ENCODE measurements around the gene TMUB1. TPM values are rescaled to one million over a fixed set of nuclear protein-coding genes. Genes with fewer than 3 reads are reported as not detected.
A peak's percentile ranks its signal among the peaks of the same experiment; 100 is the strongest.

TMUB1 gene
- total and polyA plus RNA-seq, 9 of the 15 experiments (the other 6 are each of a cell fraction or from before 2014, with no cell fraction given): 0.14 to 241 (median 74.1) TPM

- TF ChIP-seq NBN (IDR thresholded peaks at IDR 0.05; ENCODE audit: low read depth): 0 out of 2 replicates have a peak, but pooled peaks have one; percentile 18
- 0 out of 2 replicates have a peak, but pooled peaks have one; percentile 73 for TF ChIP-seq ZC3H8 (IDR thresholded peaks at IDR 0.05)
- TF ChIP-seq SMARCB1 (IDR thresholded peaks at IDR 0.05; ENCODE audit: insufficient read length, low read depth): no peak
- TF ChIP-seq ZFP30 (CRISPR knock-in tag; IDR thresholded peaks at IDR 0.05; ENCODE audit: borderline replicate concordance): no peak
- no peak for TF ChIP-seq NFXL1 (CRISPR knock-in tag; IDR thresholded peaks at IDR 0.05)
- TF ChIP-seq HNRNPUL1 (IDR thresholded peaks at IDR 0.05; ENCODE audit: low read length): no peak
- 0 out of 4 replicates have a peak, but pooled peaks of 1 of the 2 experiments have one; percentile 70 for TF ChIP-seq MLX (CRISPR knock-in tag; conservative IDR thresholded peaks at IDR 0.05)
- TF ChIP-seq C11orf30 (IDR thresholded peaks at IDR 0.05; ENCODE audit: low read depth): no peak
- TF ChIP-seq RB1 (IDR thresholded peaks at IDR 0.05; ENCODE audit: low read depth): peak; percentile 90
- TF ChIP-seq MGA (IDR thresholded peaks at IDR 0.05): no peak
- peak; percentile 2; the same call in 1 of the 2 replicates for TF ChIP-seq MAX (CRISPR knock-in tag; IDR thresholded peaks at IDR 0.05)
- TF ChIP-seq BRD9 (IDR thresholded peaks at IDR 0.05; ENCODE audit: low read depth, partially characterized antibody): no peak
- no peak; the same call in none of the 2 replicates for TF ChIP-seq NFIC (IDR thresholded peaks at IDR 0.05)
- TF ChIP-seq KLF13 (tag; IDR thresholded peaks at IDR 0.05; ENCODE audit: borderline replicate concordance, low read depth): peak; percentile 63; the same call in 1 of the 2 replicates
- TF ChIP-seq TBL1XR1 (IDR thresholded peaks at IDR 0.05; ENCODE audit: low read length in 2 of 2): no peak
- no peak for TF ChIP-seq TAF7 (tag; IDR thresholded peaks at IDR 0.05)
- TF ChIP-seq ZNF316 (IDR thresholded peaks at IDR 0.05): peak; percentile 83
Observed at GRCh38 chr7:151087245-151088018, 4.1 kb upstream of the TMUB1 start (continued).

Data from K562 (cell line).